Activated T-cell treated with anti-CD3 and anti-CD28 coated beads, Interleukin-2, amount 50 U/mL, for 48 hours (primary cell): ENCODE measurements around the gene CBR1.
"Not testable (repeated sequence)": the region's sequence is repeated elsewhere in the genome, so short reads cannot be mapped to it uniquely, and the experiment has no call there.

Experiments used
- DNase-seq, 2 experiments: peaks; one replicate each; pipeline ENCODE4 v3.0.0-alpha.2; 2020

CBR1 gene

DNA sequence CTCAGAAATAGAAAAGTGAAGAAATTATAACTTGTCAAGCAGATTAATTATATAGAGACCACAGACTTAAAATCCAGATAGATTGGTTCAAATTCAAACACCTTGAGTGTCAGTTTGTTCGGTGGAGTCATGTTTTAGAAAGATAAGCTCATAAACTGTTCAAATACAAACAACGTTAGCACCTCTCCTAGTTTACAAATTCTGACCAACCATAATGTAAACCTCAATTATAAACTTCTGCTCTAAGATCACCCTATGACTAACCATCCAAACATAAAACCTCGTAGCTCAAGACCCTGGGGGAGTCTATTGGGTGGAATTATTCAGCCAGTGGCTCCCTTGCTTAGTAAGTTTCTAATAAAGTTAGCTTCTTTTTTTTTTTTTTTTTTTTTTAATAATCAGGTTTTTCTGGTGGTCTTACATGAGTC is 12.4 kb downstream of the CBR1 start:
- no peak for DNase-seq

DNA sequence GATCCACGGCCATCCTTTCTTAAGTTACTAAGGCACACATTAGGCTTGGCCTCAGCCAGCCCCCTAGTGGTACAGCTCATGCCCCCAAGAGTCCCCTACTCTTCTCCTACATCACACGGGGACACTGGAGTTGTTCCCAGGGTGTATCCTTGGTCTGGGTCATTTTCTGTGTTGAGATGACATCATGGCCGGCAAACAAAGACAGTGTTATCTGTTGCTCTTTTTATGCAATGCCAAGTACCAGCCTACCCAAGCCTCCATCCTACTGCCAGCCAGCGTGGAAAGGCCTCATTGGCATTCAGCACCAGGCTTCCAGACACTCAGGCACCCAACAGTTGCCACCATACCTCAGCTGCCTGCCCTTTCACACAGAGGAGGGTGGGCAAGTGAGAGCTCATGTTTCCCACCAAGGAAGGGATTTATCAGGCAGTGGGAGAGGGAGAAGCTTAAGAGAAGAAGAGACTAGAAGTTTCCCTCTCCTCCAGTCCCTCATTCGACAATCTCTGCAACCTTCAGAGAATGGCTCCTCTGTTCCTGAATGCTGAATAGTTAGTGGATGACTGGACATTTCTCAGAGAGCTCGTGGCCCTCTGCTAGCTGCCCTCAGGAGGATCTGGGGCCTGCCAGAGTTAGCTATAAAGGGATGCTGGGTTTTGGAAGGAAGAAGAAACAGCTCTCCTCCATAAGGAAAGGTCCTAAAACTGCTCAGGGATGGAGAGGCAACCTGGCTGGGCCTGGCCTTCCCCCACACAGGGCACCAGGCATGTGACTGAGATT is 17.7 kb downstream of the CBR1 start:
- DNase-seq, result no peak

DNA sequence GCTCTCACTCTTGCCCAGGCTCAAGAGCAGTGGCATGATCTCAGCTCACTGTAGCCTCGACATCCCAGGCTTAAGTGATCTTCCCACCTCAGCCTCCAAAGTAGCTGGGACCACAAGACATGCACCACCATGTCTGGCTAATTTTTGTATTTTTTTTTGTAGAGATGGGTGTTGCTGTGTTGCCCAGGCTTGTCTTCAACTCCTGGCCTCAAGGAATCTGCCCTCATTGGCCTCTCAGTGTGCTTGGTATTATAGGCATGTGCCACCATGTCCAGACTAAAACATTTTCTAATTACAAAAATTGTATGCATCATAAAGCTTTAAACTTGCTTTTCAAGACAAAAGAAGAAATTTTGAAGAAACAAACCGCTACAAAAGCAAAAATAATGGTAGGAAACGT is 20.1 kb downstream of the CBR1 start:
- DNase-seq, result no peak

DNA sequence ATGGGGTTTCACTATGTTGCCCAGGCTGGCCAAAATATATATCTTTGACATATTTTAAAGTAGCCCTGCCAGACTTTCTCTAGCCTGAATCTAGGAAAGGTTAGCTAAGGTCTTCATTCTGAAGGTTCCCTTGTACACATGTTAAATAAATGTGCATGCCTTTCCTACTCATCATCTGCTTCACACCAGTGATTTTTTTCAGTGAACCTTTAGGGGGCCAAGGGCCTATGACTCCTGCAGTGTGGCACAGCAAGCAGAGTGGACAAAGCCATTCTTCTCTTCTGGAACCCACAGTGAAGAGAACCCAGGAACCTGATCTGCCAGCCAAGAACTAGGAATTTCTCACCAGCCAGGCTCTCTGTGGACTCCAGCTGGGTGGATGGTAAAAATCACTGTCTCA is 22.9 kb downstream of the CBR1 start:
- no peak for DNase-seq

DNA sequence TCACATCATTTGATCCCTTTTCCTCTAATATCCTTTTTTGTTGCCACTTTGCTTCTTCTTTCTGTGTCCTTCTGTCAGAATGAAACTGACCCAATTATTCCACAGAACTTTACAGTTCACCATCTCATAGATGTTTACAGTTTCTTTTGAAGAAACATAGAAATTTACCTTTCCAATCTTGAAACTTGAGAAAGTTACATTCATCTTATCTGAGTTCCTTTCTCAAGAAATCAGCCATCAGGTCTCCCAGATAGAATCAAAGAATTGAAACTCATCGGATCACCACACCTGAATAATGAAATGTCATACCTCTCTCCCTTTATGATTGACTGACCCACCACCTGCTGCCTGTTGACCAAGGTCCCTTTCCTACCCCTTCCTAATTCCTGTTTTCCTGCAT is 23.7 kb downstream of the CBR1 start:
- DNase-seq, result no peak

DNA sequence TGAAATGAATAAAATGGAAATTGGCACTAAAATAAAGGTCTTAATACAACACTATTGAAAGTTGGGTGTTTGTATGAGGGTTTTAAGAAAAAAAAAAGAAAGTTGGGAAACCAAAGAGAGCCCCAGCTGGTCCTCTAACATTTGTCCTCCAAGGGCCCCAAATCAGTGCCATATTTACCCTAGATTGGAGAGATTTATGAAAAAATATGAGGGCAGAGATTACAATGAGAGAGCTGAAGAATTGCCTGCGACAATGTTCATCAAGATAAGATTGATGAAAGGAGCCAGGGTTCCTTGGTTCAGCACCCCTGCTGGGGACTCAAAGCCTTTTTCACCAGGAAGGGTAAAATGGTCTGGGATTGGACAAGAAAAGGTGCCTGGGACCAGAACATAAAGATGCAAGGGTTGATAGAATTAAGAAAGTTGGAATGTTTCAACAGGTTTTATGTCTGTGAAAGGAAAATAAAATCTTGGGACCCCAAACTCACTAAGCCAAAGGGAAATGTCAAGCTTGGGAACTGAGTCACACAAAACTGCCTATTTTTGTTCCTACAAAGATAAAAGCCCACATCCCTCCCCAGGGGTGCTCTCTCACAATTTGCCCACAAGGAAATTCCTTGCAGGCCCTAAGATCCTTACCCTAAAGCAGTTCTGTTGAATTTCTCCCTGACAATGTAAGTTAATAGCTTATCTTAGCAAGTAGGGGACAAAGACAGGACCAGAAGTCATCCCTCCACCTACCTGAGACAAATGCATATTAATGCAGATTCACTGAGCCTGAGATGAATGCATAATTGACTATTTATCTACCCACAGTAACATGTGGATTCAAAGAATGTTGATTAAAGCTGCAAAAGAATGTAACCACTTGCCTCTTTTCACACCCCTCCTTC is 26.8 kb downstream of the CBR1 start:
- DNase-seq, result no peak

DNA sequence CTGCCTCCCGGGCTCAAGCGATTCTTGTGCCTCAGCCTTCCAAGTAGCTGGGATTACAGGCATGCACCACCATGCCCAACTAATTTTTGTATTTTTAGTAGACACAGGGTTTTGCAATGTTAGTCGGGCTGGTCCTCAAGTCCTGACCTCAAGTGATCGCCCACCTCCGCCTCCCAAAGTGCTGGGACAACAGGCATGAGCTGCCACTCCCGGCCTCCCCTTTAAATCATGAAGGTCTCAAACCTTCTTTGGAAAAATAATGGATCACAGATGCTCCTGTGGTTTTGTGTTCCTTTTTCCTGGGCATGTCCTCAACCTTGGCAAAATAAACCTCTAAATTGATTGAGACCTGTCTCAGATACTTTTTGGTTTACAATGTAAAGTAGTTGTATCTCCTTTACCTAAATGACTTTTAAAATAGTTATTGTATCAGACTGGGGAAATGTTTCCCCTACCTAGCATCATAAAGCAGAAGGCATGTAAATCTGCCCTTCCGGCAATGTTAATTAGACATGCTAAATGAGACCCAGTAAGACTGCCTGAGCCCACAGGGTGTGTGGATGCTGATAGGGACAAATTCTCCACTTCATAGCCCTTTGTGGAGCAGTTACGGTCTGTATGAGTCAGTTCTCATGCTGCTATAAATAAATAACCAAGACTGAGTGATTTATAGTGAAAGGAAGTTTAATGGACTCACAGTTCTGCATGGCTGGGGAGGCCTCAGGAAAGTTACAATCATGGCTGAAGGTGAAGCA is 27.8 kb downstream of the CBR1 start:
- DNase-seq, result no peak

DNA sequence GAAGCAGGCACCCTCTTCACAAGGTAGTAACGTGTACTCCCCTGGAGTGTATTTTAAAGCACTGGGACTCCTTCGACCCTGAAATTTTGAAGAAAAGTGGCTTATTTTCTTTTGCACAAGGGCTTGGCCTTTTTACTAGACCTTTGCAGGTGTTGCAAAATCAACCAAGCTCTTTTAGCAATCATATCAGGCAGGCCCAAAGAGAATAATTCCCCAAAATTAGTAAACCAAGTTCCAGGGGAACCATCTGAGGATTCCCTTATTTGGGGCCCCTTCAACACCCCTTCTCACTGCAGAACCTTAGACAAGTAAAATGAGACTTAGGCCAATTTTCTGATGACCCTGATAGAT is 28.3 kb downstream of the CBR1 start:
- no peak for DNase-seq

DNA sequence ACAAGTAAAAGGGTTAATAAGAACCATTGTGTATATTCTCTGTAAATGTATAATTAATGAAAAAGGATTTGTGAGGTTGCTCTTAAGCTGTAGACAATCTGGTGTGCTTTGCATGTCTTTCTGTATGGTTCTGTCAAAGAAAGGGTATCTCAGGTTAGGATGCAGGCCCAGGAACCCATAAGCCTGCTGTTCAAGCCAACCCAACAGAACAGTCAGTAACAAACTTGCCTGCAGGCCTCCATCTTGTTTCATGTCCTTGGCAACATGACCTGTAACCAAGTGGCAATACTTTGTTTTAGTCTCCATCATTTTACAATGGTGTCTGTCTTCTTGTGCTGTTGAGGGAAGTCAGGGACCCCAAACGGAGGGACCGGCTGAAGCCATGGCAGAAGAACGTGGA is 29.2 kb downstream of the CBR1 start:
- DNase-seq, result no peak

DNA sequence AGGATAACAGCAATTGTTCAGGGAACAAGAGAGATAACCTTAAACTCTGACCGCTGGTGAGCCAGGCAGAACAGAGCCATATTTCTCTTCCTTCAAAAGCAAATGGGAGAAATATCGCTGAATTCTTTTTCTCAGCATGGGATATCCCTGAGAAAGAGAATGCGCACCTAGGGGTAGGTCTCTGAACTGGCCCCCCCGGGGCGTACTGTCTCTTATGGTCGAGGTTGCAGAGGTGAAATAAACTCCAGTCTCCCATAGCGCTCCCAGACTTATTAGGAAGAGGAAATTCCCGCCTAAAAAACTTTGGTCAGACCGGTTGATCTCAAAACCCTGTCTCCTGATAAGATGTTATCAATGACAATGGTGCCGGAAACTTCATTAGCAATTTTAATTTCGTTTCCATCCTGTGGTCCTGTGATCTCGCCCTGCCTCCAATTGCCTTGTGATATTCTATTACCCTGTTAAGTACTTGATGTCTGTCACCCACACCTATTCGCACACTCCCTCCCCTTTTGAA is 29.9 kb downstream of the CBR1 start:
- not testable (repeated sequence) for DNase-seq

DNA sequence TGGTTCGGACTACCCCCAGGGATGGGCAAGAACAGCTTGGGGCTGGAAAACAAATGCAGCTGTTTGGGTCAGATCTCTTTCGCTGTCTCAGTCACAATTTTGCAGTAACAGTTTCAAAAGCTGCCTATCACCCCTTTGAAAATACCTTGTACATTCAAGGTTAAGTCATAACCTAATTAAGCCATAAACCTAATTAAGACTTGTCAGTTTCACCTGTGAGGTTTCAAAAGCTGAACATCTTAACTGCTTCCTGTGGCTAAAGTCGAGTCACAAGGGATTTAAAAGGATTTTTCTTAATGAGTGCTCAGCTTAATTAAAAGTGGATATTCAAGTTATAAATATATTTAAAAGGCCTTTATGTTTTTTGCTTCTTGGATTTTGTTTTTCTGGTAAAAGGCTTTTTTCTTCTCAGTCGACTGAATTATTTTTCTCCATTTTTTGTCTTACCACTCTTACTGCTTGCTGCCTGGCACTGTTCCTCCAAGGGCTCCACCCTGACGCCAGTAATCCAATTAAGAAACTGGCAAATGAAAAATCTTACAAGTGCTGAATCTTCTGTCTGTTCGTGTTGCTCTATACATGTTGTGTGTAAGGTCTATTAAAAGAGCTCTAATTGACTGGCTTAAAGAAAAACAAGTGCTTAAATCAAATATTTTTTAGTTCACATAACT is 31.3 kb downstream of the CBR1 start:
- no peak for DNase-seq

DNA sequence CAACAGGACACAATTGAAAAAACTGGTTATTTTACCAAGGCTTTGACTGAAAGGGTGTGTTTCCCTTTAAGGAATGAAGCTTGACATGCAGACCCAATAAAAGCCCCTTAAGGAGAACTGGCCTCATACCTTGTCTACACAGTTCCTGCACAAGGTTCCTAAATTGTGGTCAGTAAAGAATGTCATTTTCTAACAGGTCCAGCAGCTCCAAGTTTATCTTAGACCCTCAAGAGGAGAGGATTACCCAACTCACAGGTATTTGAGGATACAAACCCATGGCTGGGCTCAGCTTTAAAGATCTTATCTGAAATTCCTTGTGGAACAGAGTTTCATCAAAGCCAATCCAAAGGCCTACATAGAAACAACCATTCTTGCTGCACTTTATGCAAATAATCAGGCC is 33.6 kb downstream of the CBR1 start:
- no peak for DNase-seq

DNA sequence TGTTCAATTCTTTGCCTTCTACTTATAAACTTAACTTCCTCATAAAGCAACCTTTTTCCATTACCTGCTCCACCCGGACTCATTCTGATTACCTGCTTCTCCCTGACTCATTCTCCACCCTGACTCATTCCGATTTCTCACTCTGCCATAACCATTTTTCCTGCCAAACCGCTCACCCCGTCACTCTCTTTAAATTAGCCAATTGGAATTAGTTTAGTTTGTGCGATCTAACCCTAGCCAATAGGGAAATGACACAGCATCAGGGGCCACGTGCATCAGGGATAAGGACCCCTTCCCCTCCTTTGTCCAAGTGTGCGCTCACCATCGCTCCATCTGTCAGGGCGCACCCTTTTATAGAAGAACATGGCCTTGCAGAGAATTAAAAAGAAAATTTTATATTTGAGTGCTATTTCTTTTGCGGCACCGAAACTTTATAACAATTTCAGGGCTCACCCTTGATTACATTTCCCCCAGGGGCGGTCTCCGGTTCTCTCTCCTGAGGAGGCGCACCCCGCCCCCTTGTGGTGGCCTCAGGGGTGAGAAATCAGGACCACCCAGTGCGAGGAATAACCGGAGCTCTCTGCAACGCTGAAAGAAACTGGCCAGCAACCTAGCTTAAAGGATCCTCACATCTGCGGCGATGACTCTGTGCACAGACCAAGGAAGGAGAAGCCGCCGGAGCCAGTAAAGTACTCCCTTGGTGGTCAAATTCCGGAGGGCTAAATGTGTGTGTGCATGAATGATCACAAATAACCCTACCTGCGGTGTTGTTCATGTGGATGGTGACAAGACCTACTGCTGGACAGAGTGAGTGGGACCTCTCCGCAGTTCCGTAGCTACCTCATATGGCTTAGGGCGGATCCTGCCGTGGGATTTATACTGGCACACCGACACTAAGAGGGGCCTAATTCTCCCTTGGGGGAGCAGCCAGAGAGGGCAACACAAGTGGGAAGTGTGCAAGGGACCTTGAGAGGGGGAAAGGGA is 34.8 kb downstream of the CBR1 start:
- peak; percentile 70 to 76 for DNase-seq

DNA sequence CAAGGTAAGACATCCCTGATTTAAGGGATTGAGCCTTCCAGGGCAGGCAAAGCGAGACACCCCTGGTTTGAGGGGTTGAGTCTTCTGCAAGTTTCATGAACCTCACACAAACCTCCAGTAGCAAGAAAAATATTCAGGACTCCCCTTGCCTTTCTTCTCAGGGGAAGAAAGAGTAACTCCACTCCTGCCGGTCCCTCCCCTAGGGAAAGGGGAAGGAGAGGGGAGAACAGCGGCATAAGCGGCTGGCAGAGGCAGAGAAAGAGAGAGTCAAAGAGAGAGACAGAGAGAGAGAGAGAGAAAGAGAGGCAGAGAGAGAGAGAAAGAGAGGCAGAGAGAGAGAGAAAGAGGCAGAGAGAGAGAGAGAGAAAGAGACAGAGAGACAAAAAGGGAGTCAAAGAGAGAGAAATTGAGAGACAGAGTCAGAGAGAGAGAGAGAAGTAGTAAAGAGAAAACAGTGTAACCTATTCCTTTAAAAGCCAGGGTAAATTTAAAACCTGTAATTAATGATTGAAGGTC is 35.6 kb downstream of the CBR1 start:
- DNase-seq, result no peak

DNA sequence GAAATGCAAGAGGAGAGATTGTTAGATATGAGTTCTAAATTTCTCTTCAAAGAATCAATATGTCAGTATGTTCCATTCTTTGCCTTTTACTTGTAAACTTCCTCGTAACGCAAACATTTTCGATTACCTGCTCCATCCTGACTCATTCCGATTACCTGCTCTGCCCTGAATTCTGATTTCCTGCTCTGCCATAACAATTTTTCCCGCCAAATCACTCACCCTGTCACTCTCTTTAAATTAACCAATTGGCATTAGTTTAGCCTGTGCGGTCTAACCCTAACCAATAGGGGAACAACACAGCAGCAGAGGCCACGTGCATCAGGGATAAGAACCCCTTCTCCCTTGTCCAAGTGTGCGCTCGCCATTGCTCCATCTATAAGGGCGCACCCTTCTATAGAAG is 40.0 kb downstream of the CBR1 start:
- no peak for DNase-seq

DNA sequence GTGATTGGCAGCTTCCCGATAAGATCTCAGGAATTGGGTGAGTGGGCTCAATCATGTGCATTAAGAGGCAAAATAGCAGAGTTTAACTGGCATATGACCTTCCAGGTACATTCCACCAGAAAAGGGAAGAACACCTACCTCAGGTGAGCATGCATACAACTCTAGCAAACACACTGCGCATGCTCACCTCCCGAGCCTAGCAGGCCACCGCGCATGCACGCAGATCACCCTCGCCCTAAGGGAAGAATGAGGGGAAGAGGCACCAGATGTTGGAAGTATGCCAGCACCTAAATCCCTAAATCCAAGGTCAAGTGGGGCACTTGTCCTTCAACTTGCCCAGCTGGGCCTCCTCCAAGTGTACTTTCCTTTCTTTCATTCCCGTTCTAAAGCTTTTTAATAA is 41.4 kb downstream of the CBR1 start:
- DNase-seq, result no peak

DNA sequence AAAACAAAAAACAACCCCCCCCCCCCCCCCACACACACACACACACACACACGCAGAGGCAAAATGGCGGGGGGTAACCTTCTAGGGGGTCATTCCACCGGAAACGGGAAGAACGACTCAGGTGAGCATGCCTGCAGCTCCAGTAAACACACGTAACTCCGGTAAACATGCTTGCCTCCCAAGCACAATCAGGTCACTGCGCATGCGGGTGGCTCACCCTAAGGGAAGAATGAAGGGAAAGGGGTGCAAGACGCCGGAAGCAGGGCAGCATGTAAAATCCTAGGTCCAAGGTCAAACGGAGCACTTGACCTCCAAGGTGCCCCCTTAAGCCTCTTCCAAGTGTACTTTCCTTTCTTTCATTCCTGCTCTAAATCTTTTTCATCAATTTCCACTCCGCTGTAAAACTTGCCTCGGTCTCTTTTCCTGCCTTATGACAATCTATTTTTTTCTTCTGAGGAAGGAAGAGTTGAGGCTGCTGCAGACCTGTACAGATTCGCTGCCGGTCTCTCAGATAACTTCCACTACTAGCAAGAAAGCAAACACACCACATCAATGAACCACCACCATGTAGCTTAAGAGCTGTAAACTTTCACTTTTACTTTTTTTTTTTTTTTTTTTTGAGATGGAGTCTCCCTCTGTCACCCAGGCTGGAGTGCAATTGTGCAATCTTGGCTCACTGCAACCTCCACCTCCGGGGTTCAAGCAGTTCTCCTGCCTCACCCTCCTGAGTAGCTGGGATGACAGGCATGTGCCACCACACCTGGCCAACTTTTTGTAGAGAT is 44.0 kb downstream of the CBR1 start:
- peak in 1 of 2 experiments; percentile 29 for DNase-seq

DNA sequence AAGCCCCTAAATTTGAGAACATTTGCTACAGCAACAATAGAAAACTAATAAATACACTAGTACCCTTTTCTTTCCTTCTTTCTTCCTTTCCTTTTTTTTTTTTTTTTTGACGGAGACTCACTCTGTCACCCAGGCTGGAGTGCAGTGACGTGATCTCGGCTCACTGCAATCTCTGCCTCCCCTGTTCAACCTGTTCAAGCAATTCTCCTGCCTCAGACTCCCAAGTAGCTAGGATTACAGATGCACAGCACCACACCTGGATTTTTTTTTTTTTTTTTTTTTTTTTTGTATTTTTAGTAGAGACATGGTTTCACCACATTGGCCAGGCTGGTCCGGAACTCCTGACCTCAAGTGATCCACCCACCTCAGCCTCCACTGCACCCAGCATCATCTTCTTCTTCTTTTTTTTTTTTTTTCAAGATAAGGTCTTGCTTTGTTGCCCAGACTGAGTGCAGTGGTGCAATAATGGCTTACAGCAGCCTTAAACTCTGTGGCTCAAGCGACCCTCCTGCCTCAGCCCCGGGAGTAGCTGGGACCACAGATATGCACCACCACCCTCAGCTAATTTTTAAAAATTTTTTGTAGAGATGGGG is 45.4 kb downstream of the CBR1 start:
- DNase-seq, result no peak

DNA sequence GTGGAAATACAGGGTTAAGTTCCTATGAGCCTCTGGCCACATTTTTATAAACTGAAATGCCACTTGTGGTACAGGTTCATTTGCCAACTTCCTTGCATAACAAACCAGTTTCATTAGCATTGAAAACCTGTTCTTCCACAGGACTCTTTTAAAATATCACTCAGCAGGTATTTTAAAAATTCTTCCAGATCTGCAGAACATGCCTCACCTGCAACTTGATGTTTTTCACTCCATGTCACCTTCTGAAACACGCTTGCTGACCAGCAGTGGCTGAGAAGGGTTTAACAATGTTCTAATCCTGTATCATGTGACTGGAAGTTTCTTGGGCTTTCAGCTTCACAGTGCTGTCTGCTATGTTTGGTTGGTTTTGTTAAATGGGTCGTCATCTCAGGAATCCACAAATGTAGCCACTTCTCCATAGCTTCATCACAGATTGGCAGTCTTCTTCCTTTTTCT is 47.5 kb downstream of the CBR1 start:
- DNase-seq, result no peak
